ENCODE measurements around the gene SWSAP1. TPM values are rescaled to one million over a fixed set of nuclear protein-coding genes. Genes with fewer than 3 reads are reported as not detected.

SWSAP1 gene
- total and polyA plus RNA-seq, 9 of the 15 experiments (the other 6 are each of a cell fraction or from before 2014, with no cell fraction given): 0.18 to 2.8 (median 1.7) TPM

DNA sequence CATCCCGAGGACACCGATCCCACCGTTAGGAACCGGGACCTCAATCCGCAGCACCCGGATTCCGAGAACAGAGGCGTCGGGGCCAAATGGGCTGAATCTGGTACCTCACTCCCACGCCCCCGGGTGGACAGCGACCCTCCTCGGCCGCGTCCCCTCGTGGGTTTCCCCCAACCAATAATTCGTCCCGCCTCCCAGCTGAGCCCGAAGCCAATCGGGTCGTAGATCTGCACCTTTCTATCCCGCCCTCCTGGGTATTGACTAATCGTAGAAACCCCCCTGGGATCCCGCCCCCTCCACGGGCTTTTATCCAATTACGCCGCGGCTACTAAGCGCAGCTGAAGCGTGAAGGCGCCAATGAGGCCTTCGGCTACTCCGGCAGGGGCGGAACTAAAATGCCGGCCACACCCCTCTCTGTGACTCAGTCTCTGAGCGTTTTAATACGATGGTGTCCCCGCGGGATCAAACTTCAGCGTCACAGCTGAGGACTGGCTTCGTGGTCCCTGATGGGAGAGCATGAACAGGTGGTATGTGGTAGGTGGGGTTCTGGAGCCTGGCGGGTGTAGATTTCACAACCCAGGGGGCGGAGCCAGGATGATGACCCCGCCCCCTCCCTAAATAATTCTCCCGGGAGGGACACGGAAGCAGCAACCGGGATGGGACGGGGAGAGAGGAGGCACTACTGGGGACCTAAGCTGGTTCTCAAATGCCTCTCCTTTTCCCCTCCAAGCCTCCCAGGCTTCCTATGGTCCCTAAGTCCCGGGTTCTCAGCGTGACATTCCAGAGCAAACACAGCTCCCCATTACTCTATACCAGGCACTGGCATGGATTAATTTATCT lies 28.1 kb upstream of the SWSAP1 start, which contains the start of the genes CCDC159 and TMEM205 (continued):
- TF ChIP-seq ZNF165 (CRISPR knock-in tag; IDR thresholded peaks at IDR 0.05; ENCODE audit: borderline replicate concordance) (no peak), ZNF507 (tag; conservative IDR thresholded peaks at IDR 0.05) (no peak), NR2F6 (CRISPR knock-in tag; IDR thresholded peaks at IDR 0.05) (no peak), KHSRP (IDR thresholded peaks at IDR 0.05) (no peak), RNF2 (IDR thresholded peaks at IDR 0.05) (no peak), ZBTB1 (CRISPR knock-in tag; IDR thresholded peaks at IDR 0.05; ENCODE audit: borderline replicate concordance, low read depth) (no peak), NFIX (CRISPR knock-in tag; IDR thresholded peaks at IDR 0.05; ENCODE audit: low read depth) (no peak), CREB5 (CRISPR knock-in tag; IDR thresholded peaks at IDR 0.05) (no peak), BRCA1 (IDR thresholded peaks at IDR 0.05) (no peak), BRCA1 (CRISPR knock-in tag; IDR thresholded peaks at IDR 0.05) (no peak), OTX1 (CRISPR knock-in tag; IDR thresholded peaks at IDR 0.05) (0 out of 2 replicates have a peak, but pooled peaks have one; percentile 50), L3MBTL2 (IDR thresholded peaks at IDR 0.05) (peak; percentile 96), HCFC1 (IDR thresholded peaks at IDR 0.05; ENCODE audit: low read depth, low read length) (no peak), UBTF (IDR thresholded peaks at IDR 0.05; ENCODE audit: borderline replicate concordance in 1 of 2, low read depth in 2 of 2, low read length in 2 of 2) (no peak)
- TF ChIP-seq, protein P1, sequence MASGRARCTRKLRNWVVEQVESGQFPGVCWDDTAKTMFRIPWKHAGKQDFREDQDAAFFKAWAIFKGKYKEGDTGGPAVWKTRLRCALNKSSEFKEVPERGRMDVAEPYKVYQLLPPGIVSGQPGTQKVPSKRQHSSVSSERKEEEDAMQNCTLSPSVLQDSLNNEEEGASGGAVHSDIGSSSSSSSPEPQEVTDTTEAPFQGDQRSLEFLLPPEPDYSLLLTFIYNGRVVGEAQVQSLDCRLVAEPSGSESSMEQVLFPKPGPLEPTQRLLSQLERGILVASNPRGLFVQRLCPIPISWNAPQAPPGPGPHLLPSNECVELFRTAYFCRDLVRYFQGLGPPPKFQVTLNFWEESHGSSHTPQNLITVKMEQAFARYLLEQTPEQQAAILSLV (tag; IDR thresholded peaks at IDR 0.05): no peak
- TF ChIP-seq, protein P2, sequence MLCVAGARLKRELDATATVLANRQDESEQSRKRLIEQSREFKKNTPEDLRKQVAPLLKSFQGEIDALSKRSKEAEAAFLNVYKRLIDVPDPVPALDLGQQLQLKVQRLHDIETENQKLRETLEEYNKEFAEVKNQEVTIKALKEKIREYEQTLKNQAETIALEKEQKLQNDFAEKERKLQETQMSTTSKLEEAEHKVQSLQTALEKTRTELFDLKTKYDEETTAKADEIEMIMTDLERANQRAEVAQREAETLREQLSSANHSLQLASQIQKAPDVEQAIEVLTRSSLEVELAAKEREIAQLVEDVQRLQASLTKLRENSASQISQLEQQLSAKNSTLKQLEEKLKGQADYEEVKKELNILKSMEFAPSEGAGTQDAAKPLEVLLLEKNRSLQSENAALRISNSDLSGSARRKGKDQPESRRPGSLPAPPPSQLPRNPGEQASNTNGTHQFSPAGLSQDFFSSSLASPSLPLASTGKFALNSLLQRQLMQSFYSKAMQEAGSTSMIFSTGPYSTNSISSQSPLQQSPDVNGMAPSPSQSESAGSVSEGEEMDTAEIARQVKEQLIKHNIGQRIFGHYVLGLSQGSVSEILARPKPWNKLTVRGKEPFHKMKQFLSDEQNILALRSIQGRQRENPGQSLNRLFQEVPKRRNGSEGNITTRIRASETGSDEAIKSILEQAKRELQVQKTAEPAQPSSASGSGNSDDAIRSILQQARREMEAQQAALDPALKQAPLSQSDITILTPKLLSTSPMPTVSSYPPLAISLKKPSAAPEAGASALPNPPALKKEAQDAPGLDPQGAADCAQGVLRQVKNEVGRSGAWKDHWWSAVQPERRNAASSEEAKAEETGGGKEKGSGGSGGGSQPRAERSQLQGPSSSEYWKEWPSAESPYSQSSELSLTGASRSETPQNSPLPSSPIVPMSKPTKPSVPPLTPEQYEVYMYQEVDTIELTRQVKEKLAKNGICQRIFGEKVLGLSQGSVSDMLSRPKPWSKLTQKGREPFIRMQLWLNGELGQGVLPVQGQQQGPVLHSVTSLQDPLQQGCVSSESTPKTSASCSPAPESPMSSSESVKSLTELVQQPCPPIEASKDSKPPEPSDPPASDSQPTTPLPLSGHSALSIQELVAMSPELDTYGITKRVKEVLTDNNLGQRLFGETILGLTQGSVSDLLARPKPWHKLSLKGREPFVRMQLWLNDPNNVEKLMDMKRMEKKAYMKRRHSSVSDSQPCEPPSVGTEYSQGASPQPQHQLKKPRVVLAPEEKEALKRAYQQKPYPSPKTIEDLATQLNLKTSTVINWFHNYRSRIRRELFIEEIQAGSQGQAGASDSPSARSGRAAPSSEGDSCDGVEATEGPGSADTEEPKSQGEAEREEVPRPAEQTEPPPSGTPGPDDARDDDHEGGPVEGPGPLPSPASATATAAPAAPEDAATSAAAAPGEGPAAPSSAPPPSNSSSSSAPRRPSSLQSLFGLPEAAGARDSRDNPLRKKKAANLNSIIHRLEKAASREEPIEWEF (CRISPR knock-in tag; IDR thresholded peaks at IDR 0.05): no peak
- TF ChIP-seq, protein P3, sequence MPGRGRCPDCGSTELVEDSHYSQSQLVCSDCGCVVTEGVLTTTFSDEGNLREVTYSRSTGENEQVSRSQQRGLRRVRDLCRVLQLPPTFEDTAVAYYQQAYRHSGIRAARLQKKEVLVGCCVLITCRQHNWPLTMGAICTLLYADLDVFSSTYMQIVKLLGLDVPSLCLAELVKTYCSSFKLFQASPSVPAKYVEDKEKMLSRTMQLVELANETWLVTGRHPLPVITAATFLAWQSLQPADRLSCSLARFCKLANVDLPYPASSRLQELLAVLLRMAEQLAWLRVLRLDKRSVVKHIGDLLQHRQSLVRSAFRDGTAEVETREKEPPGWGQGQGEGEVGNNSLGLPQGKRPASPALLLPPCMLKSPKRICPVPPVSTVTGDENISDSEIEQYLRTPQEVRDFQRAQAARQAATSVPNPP (IDR thresholded peaks at IDR 0.05; ENCODE audit: borderline replicate concordance, insufficient read depth, insufficient read length): no peak
